NCI-H146 treated with DMSO at 0.1 percent for 48 hours (cell line): ENCODE measurements around the gene S1PR2.
"Not testable (repeated sequence)": the region's sequence is repeated elsewhere in the genome, so short reads cannot be mapped to it uniquely, and the experiment has no call there.

Experiments used
- DNase-seq: peaks from one replicate; lab custom pipeline; 2025; ENCODE audit not compliant: unreplicated experiment; lab: John Stamatoyannopoulos, UW

The S1PR2 gene

DNA sequence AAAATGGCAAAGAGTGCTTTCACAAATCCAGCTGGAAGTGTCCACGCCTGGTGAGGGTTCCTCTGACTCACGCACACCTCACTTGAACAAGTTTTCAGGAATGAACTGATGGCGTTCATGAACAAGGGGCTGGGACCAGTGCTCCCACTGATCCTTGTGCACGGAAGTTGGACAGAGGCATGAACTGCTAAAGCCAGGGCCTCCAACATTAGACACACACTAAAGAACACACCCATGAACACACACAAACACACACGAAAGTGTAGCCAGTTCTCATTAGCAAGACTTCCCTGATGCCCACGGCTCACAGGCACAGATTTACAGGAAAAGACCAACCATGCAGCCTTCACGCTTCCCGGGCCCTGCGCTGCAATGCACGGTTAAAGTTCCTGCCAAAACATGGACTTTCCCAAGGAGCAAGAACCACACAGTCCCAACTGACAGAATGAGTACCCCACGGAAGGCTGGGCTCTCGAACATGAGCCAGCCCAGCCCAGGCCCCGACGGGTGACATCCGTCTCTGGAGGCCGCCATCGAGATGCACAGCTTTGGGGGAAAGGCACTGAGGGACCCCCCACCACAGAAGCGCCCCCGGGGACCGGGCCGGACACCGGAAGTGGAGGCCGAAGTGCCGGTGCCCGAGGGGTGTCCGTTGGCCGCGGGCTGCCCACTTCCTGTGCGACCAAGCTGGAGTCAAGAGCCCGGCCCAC, 37.2 kb downstream of the S1PR2 start:
- DNase-seq = no peak

DNA sequence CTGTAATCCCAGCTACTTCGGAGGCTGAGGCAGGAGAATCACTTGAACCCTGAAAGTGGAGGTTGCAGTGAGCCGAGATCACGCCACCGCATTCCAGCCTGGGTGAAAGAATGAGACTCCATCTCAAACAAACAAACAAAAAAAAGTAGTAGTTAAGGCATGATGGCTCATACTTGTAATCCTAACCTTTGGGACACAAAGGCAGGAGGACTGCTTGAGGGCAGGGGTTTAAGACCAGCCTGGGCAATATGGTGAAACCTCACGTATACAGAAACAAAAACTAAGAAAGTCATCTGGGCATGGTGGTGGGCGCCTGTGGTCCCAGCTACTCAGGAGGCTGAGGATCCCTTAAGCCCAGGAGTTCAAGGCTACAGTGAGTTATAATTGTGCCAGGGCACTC, 38.2 kb downstream of the S1PR2 start:
- DNase-seq = no peak

DNA sequence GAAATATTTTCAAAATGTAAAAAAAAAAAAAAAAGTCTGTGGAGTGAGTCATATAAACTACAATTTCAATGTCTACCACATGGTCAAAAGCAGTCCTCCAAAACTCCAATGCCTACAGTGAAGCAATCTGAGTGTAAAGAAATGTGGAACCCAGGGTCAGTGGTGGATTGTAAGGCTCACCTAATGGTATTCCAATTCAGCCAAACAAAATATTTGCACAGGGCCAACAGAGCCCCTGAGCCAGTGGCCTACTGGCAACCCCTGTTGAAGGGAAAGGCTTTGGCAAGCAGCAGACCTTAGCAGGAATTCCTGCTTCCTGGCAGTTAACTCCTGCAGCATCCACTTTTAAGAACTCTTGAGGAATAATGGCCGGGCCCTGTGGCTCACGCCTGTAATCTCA, 39.8 kb downstream of the S1PR2 start:
- no peak for DNase-seq

DNA sequence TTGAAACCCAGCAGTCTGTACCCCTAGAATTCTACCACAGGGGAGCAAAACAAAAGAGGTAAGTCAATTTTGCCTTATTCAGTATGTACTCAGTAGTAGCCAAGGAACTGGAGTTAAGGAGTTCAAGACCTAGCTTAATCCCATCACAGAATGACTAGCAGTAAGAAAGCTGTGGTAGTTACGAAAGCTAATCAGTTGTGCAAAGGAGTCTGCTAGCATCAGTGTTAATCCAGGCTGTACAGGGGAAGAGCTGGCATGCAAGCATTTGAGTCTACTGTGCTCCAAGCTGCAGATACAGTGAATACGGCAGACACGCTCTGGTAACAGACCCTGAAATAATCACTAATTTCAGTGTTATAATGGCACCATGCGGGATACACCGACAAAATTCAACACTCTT, 41.1 kb downstream of the S1PR2 start:
- DNase-seq = no peak

DNA sequence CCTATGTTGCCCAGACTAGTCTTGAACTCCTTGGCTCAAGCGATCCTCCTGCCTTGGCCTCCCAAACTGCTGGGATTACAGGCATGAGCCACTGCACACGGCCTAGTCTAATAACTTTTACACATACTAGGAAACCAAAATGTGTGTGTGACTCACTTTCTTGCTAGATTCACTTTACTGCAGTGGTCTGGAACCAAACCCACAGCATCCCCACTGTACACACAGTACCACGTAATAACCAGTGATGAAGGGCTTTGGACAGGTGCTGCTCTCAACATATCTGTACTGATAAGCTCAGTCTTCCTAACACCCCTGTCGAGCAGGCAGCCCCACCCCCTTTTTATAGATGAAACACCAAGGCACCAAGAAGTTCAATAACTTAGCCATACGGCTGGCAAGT, 41.5 kb downstream of the S1PR2 start:
- DNase-seq = no peak

DNA sequence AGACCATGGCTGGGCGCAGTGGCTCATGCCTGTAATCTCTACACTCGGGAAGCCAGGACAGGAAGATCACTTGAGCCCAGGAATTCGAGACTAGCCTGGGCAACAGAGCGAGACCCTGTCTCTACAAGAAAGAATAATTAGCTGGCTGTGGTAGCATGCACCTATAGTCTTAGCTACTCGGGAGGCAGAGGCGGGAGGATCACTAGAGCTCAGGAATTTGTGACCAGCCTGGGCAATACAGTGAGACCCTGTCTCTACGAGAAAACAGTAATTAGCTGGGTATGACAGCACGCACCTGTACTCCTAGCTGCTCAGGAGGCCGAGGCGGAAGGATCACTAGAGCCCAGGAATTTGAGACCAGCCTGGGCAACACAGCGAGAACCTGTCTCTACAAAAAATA, 43.8 kb downstream of the S1PR2 start:
- DNase-seq = no peak

DNA sequence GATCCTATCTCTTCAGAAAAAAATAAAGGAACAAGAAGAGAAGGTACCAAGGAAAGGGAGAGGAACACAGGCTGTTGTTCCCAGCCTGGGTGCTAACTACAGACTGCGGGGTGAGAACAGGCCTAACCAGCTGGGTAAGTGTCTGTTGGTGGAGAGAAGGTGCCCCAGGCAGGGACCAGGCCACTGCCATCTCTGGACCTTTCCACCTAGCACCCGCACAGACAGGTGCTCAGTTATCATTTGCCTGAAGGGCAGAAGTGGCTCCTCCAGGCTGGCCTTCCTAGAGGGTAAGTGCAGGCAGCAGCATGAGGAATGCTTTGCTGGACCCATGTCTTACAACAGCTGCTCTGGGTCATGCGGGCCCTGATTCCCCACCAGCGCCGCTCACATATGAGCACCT, 46.5 kb downstream of the S1PR2 start:
- no peak for DNase-seq

DNA sequence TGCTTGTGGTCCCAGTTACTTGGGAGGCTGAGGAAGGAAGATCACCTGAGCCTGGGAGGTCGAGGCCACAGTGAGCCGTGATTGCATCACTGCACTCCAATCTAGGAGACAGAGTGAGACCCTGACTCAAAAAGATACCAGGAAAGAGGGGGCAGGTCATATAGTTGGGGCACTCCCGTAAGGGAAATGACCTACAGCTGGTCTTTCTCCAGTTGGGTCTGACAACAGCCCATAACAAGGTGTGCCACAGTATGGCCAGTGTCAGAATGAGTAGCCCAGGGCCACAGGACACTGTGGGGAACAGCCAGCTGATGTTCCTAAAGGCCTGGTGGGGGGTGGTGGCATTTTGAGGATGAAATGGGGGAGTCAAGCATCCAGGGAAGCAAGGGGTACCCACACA, 47.2 kb downstream of the S1PR2 start:
- no peak for DNase-seq

DNA sequence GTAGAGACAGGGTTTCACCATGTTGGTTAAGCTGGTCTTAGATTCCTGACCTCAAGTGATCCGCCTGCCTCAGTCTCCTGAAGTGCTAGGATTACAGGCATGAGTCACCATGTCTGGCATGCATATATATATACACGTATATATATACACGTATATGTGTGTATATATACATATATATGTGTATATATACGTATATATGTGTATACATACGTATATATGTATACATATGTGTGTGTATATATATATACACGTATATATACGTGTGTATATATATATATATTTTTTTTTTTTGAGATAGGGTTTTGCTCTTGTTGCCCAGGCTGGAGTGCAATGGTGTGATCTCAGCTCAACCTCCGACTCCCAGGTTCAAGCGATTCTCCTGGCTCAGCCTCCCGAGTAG, 48.3 kb downstream of the S1PR2 start:
- DNase-seq = no peak

DNA sequence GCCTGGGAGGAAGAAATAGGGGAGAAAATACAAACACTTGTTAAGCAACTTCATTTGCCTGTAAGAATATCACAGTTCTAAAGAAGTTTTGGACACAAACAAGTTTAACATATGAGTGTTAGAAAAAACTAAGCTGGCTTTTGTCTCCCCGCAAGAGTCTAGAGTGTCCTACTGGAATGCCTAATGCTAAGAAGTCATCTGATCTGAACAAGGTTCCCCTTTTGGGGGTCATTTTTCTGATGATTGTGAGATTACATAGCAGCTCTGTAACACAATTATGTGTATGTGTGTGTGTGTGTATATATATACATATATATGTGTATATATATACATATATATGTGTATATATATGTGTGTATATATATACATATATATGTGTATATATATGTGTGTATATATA, 49.1 kb downstream of the S1PR2 start:
- no peak for DNase-seq

DNA sequence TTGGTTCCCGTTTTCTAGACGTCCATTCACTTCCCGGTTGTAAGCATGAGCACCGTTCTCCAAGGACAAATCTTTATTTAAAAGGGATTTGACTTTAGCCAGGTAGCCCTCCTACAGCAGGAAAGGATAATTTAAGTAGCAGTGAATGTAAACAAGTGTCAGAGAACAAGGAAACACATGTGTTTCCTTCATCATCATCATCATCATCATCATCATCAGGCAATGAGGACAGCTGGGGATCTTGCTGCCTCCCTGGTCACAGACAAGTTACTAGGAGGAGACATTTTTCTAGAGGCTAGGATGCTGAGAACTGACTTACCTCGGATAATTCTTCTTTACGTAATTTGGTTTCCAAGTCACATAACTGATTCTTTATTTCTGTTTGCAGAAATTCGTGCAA, 50.7 kb downstream of the S1PR2 start:
- DNase-seq = no peak

DNA sequence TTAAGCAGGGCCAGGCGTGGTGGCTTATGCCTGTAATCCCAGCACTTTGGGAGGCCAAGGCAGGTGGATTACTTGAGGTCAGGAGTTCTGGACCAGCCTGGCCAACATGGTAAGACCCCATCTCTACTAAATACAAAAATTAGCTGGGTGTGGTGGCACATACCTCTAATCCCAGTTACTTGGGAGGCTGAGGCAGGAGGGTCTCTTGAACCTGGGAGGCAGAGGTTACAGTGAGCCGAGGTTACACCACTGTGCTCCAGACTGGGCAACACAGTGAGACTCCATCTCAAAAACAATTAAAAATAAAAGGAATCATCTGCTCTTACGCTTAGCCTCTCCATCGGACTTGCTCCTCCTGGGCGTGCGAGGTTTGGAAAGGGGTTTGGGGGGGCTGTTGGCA, 51.1 kb downstream of the S1PR2 start:
- DNase-seq = not testable (repeated sequence)

DNA sequence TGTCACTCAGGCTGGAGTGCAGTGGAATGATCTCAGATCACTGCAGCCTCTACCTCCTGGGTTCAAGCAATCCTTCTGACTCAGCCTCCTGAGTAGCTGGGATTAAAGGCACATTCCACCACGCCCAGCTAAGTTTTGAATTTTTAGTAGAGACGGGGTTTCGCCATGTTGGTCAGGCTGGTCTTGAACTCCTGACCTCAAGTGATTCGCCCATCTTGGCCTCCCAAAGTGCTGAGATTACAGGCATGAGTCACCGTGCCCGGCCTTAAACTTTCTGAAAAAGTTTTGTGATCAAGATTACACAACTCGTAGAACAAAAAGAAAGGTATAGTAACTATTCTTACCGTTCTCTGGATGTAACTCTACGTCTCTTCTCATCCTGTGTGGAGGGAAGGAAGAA, 57.6 kb downstream of the S1PR2 start:
- DNase-seq = no peak
